HepG2 (cell line): Measurements from ENCODE around the gene TNK1. TPM values are rescaled to one million over a fixed set of nuclear protein-coding genes. Genes with fewer than 3 reads are reported as not detected.

ENCODE experiments used
- ARID4A ChIP-seq: sonication (generic); formaldehyde crosslinking; IDR thresholded peaks from 2 replicates; pipeline ENCODE4 v1.5.0; 2020; ENCODE audit warnings: mild to moderate bottlenecking, missing genetic modification reagents, borderline replicate concordance
- ARNT2 ChIP-seq: sonication (generic); formaldehyde crosslinking; IDR thresholded peaks from 2 replicates; pipeline ENCODE4 v1.8.0; 2022; ENCODE audit warnings: mild to moderate bottlenecking, low read depth, missing genetic modification reagents, moderate library complexity
- ASH2L ChIP-seq: fragments of 300-600, 200-600 bp; sonication (generic); IDR thresholded peaks from 2 replicates; pipeline ENCODE4 v1.7.0; 2017; ENCODE audit warnings: low read depth, mild to moderate bottlenecking, moderate library complexity, mixed read lengths, low read length; ENCODE audit not compliant: insufficient read length
- BCL6 ChIP-seq: IDR thresholded peaks from 2 replicates; pipeline ENCODE4 v1.6.1; 2016; ENCODE audit warnings: missing genetic modification reagents, missing compliant biosample characterization
- DR1 ChIP-seq: sonication (generic); formaldehyde crosslinking; IDR thresholded peaks from 2 replicates; pipeline ENCODE4 v1.8.0; 2021; ENCODE audit warnings: mild to moderate bottlenecking, missing genetic modification reagents, inconsistent platforms
- FOXO4 ChIP-seq: sonication (generic); formaldehyde crosslinking; conservative IDR thresholded peaks from 2 replicates; pipeline ENCODE4 v1.8.1; 2023; ENCODE audit warnings: missing genetic modification reagents
- IKZF4 ChIP-seq: sonication (generic); formaldehyde crosslinking; IDR thresholded peaks from 2 replicates; pipeline ENCODE4 v1.5.1; 2020; ENCODE audit warnings: borderline replicate concordance, mild to moderate bottlenecking, low read depth, missing genetic modification reagents; ENCODE audit errors: not compliant biosample characterization
- IKZF5 ChIP-seq: IDR thresholded peaks from 2 replicates; pipeline ENCODE4 v1.6.1; 2018; ENCODE audit warnings: missing genetic modification reagents, mild to moderate bottlenecking, missing compliant biosample characterization
- KAT8 ChIP-seq: IDR thresholded peaks from 2 replicates; pipeline ENCODE4 v1.6.1; 2016; ENCODE audit warnings: missing genetic modification reagents, missing compliant biosample characterization
- KLF6 ChIP-seq: IDR thresholded peaks from 2 replicates; pipeline ENCODE4 v1.8.0; 2016; ENCODE audit warnings: missing biosample characterization, missing genetic modification reagents
- MTF2 ChIP-seq: sonication (generic); formaldehyde crosslinking; IDR thresholded peaks from 2 replicates; pipeline ENCODE4 v1.5.0; 2020; ENCODE audit warnings: missing genetic modification reagents, borderline replicate concordance
- NR2C2 ChIP-seq: sonication (generic); formaldehyde crosslinking; IDR thresholded peaks from 2 replicates; pipeline ENCODE4 v1.4.0; 2020; ENCODE audit warnings: missing genetic modification reagents, mild to moderate bottlenecking, moderate library complexity, borderline replicate concordance
- ONECUT2 ChIP-seq: sonication (generic); formaldehyde crosslinking; IDR thresholded peaks from 2 replicates; pipeline ENCODE4 v1.4.0; 2020; ENCODE audit warnings: missing genetic modification reagents
- RBM22 ChIP-seq: fragments of 200-400 bp; formaldehyde crosslinking; optimal IDR thresholded peaks from 2 replicates; pipeline ENCODE3; 2017; ENCODE audit warnings: mild to moderate bottlenecking, low read length, moderate library complexity
- SP1 ChIP-seq, 2 experiments: fragments of 450-650 bp in 1 of 2; sonication (generic) in 1 of 2; formaldehyde crosslinking in 1 of 2; IDR thresholded peaks; 2 replicates each; pipeline versions ENCODE4 v1.4.0 to v1.6.1; 2016 to 2020; ENCODE audit warnings: missing genetic modification reagents in 1 of 2
- SP5 ChIP-seq: IDR thresholded peaks from 2 replicates; pipeline ENCODE4 v1.6.1; 2016; ENCODE audit warnings: low read depth, borderline replicate concordance
- SUZ12 ChIP-seq: fragments of 150-350 bp; IDR thresholded peaks from 2 replicates; pipeline ENCODE4 v1.6.1; 2014; ENCODE audit warnings: low read depth, low read length
- TARDBP ChIP-seq: sonication (generic); formaldehyde crosslinking; IDR thresholded peaks from 2 replicates; pipeline ENCODE4 v1.8.0; 2022; ENCODE audit warnings: mild to moderate bottlenecking, missing genetic modification reagents
- YEATS2 ChIP-seq: sonication (generic); formaldehyde crosslinking; IDR thresholded peaks from 2 replicates; pipeline ENCODE4 v1.4.0; 2020; ENCODE audit warnings: missing genetic modification reagents, borderline replicate concordance
- ZNF282 ChIP-seq: fragments of 450-650 bp; IDR thresholded peaks from 2 replicates; pipeline ENCODE4 v1.6.1; 2018; ENCODE audit not compliant: partially characterized antibody
- ZNF333 ChIP-seq: sonication (generic); formaldehyde crosslinking; IDR thresholded peaks from 2 replicates; pipeline ENCODE4 v1.4.0; 2020; ENCODE audit warnings: mild to moderate bottlenecking, missing genetic modification reagents, borderline replicate concordance
- ZNF737 ChIP-seq: sonication (generic); formaldehyde crosslinking; IDR thresholded peaks from 2 replicates; pipeline ENCODE4 v1.5.0; 2020; ENCODE audit warnings: missing genetic modification reagents, mild to moderate bottlenecking, borderline replicate concordance
- ZZZ3 ChIP-seq: sonication (generic); formaldehyde crosslinking; IDR thresholded peaks from 2 replicates; pipeline ENCODE4 v1.4.0; 2020; ENCODE audit warnings: missing genetic modification reagents, mild to moderate bottlenecking, borderline replicate concordance
- polyA plus RNA-seq, 8 experiments: library from polyadenylated mRNA; depleted of rRNA in 3 of 8; stranded (reverse) in 7 of 8; unstranded in 1 of 8; fragments of >200 nt; fragmentation: Illumina TruSeq in 4 of 8; extraction: Trizol in 4 of 8; gene quantifications; 2 replicates each; pipeline versions ENCODE4 v1.2.1 to v1.2.3, GENCODE V29; 2011 to 2016; ENCODE audit warnings: low read depth in 4 of 8, missing spikeins in 1 of 8, mixed read lengths in 1 of 8; ENCODE audit not compliant: insufficient read depth in 1 of 8
- total RNA-seq, 5 experiments: library from RNA; depleted of rRNA; stranded (reverse); fragments of >200 nt; fragmentation: Illumina TruSeq; extraction: Trizol; gene quantifications; 2 replicates each; pipeline ENCODE4 v1.2.3, GENCODE V29; 2016; ENCODE audit warnings: low read depth in 1 of 5

The TNK1 gene
- total and polyA plus RNA-seq, 2 of the 13 experiments (the other 11 are each of a cell fraction or from before 2014, with no cell fraction given), result 2.0 to 3.5 TPM

- TF ChIP-seq ARID4A (0 out of 2 replicates have a peak, but pooled peaks have one; percentile 15), KAT8 (no peak), ZNF737 (CRISPR knock-in tag) (no peak), ASH2L (no peak), IKZF4 (no peak), BCL6 (0 out of 2 replicates have a peak, but pooled peaks have one; percentile 21), KLF6 (CRISPR knock-in tag) (no peak), YEATS2 (0 out of 2 replicates have a peak, but pooled peaks have one; percentile 2), MTF2 (CRISPR knock-in tag) (no peak), SUZ12 (no peak), NR2C2 (no peak), ARNT2 (CRISPR knock-in tag) (no peak), SP5 (CRISPR knock-in tag) (no peak), ZNF282 (no peak), TARDBP (CRISPR knock-in tag) (0 out of 2 replicates have a peak, but pooled peaks have one; percentile 26), FOXO4 (CRISPR knock-in tag) (no peak), SP1 (IDR thresholded peaks at IDR 0.05) (no peak), SP1 (CRISPR knock-in tag; IDR thresholded peaks at IDR 0.05) (peak; percentile 48; the same call in 1 of the 2 replicates), ONECUT2 (CRISPR knock-in tag) (no peak), ZNF333 (CRISPR knock-in tag) (no peak), IKZF5 (CRISPR knock-in tag) (peak; percentile 17; the same call in 1 of the 2 replicates), DR1 (no peak), RBM22 (no peak), ZZZ3 (CRISPR knock-in tag) (peak; percentile 46; the same call in 1 of the 2 replicates)
These were observed 12.9 kb downstream of the TNK1 start (continued) for GRCh38 chr17:7393613-7394451.
